Measurements from ENCODE around the gene RND2. TPM values are rescaled to one million over a fixed set of nuclear protein-coding genes. Genes with fewer than 3 reads are reported as not detected.

The RND2 gene
- total and polyA plus RNA-seq, 9 of the 15 experiments (the other 6 are each of a cell fraction or from before 2014, with no cell fraction given) = 0.15 to 1.9 (median 0.98) TPM

- TF ChIP-seq ZHX1 (conservative IDR thresholded peaks at IDR 0.05; ENCODE audit: low read length) (no peak), ELF1 (tag; IDR thresholded peaks at IDR 0.05) (peak; percentile 99), PRPF4 (IDR thresholded peaks at IDR 0.05; ENCODE audit: insufficient read depth, low read depth, low read length, poor library complexity, severe bottlenecking) (no peak), SNIP1 (IDR thresholded peaks at IDR 0.05; ENCODE audit: low read depth) (no peak), ZNF77 (CRISPR knock-in tag; IDR thresholded peaks at IDR 0.05) (no peak), PPARD (CRISPR knock-in tag; IDR thresholded peaks at IDR 0.05) (no peak), ZFP30 (CRISPR knock-in tag; IDR thresholded peaks at IDR 0.05; ENCODE audit: borderline replicate concordance) (no peak), MYC (IDR thresholded peaks at IDR 0.05; ENCODE audit: low read depth, low read length) (peak; percentile 99), MYC (CRISPR knock-in tag; IDR thresholded peaks at IDR 0.05; ENCODE audit: borderline replicate concordance, low read depth) (peak; percentile 77), ZNF785 (CRISPR knock-in tag; IDR thresholded peaks at IDR 0.05) (no peak), ZNF740 (CRISPR knock-in tag; IDR thresholded peaks at IDR 0.05) (peak; percentile 24; the same call in 1 of the 2 replicates), ZNF740 (tag; IDR thresholded peaks at IDR 0.05) (no peak), ZNF639 (CRISPR knock-in tag; conservative IDR thresholded peaks at IDR 0.05 in 1 of 2, IDR thresholded peaks at IDR 0.05 in 1 of 2) (peak in 1 of 2 experiments; percentile 80; a peak in 1 of 4 replicates), FOS (IDR thresholded peaks at IDR 0.05; ENCODE audit: extremely low read depth, insufficient read length) (peak; percentile 17)
- TF ChIP-seq, protein P1, sequence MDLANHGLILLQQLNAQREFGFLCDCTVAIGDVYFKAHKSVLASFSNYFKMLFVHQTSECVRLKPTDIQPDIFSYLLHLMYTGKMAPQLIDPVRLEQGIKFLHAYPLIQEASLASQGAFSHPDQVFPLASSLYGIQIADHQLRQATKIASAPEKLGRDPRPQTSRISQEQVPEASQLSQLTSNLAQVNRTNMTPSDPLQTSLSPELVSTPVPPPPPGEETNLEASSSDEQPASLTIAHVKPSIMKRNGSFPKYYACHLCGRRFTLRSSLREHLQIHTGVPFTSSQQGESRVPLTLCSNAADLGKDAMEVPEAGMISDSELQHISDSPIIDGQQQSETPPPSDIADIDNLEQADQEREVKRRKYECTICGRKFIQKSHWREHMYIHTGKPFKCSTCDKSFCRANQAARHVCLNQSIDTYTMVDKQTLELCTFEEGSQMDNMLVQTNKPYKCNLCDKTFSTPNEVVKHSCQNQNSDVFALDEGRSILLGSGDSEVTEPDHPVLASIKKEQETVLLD (IDR thresholded peaks at IDR 0.05) = peak; percentile 68; the same call in 1 of the 2 replicates
- TF ChIP-seq, protein P2, sequence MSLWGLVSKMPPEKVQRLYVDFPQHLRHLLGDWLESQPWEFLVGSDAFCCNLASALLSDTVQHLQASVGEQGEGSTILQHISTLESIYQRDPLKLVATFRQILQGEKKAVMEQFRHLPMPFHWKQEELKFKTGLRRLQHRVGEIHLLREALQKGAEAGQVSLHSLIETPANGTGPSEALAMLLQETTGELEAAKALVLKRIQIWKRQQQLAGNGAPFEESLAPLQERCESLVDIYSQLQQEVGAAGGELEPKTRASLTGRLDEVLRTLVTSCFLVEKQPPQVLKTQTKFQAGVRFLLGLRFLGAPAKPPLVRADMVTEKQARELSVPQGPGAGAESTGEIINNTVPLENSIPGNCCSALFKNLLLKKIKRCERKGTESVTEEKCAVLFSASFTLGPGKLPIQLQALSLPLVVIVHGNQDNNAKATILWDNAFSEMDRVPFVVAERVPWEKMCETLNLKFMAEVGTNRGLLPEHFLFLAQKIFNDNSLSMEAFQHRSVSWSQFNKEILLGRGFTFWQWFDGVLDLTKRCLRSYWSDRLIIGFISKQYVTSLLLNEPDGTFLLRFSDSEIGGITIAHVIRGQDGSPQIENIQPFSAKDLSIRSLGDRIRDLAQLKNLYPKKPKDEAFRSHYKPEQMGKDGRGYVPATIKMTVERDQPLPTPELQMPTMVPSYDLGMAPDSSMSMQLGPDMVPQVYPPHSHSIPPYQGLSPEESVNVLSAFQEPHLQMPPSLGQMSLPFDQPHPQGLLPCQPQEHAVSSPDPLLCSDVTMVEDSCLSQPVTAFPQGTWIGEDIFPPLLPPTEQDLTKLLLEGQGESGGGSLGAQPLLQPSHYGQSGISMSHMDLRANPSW (CRISPR knock-in tag; IDR thresholded peaks at IDR 0.05) = peak; percentile 59; the same call in 1 of the 2 replicates
Observed at GRCh38 chr17:42997984-42998938, 26.8 kb upstream of the RND2 start, which contains the start of gene RPL27 (continued).

Measured in K562 (cell line).